GM20000 (cell line): Measurements from ENCODE around the gene GASK1B.

ENCODE experiments used
- DNase-seq: peaks from one replicate; pipeline ENCODE4 v3.0.0; 2012; ENCODE audit warnings: low spot score
- TF ChIP-seq, protein P1 (sequence below): IDR thresholded peaks from 2 replicates; pipeline ENCODE4 v1.5.1; 2012; ENCODE audit warnings: mild to moderate bottlenecking, control low read depth; ENCODE audit errors: extremely low read depth, missing control alignments

GASK1B gene

DNA sequence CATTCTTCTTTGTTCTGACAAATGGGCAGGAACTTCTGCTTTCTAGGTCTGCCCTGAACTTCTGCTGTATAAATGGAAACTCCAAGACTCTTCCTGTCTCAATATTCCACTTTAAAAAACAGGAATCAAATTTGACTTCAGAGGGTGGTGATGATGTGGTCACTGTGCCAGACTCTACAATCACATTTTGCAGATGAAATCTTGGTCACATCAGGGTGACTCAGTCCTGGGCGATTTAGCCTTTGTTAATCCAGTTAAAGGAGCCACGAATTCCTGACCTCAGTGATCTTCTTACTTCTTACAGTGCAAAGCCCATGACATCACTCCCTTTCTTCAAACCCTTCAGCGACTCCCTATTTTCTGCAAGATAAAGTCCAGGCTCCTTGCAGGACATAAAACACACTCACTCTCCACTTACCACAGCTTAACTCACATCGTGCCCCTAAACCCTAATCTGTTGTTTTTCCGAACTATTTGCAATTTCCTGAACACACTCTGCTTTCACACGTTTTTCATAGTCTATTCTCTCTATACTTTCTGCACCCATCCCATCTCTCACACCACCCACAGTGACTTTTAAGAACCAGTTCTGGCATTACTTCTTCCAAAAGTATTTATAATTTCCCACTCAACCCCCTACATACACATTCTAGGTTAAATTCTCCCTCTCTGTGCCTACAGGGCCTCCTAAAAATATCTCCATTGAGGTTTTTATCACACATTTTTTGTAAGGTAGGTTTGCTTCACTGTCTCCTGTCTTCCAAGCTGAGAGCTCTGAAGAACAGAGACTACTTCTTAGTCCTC, 11.1 kb downstream of the GASK1B start:
- no peak for DNase-seq
- TF ChIP-seq, protein P1, sequence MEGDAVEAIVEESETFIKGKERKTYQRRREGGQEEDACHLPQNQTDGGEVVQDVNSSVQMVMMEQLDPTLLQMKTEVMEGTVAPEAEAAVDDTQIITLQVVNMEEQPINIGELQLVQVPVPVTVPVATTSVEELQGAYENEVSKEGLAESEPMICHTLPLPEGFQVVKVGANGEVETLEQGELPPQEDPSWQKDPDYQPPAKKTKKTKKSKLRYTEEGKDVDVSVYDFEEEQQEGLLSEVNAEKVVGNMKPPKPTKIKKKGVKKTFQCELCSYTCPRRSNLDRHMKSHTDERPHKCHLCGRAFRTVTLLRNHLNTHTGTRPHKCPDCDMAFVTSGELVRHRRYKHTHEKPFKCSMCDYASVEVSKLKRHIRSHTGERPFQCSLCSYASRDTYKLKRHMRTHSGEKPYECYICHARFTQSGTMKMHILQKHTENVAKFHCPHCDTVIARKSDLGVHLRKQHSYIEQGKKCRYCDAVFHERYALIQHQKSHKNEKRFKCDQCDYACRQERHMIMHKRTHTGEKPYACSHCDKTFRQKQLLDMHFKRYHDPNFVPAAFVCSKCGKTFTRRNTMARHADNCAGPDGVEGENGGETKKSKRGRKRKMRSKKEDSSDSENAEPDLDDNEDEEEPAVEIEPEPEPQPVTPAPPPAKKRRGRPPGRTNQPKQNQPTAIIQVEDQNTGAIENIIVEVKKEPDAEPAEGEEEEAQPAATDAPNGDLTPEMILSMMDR, result no peak

DNA sequence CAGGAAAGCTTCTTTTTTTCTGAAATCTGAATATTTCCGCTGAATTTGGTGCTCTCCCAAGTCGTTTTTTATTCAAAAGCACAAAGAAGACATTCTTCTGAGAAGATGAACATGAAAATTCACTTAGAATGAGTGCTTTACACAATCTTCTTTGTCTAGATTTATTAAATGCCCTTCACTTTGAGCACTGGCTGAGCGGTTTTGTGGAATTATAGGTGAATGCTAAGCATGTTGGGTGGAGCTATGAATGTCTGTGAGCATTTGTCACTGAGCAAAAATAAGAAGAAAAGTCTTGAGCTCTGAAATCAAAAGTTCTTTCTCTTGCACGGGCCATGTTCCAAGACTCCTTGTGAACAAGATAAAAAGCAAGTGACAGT, 13.1 kb downstream of the GASK1B start:
- DNase-seq, result no peak
- TF ChIP-seq, protein P1, result no peak

DNA sequence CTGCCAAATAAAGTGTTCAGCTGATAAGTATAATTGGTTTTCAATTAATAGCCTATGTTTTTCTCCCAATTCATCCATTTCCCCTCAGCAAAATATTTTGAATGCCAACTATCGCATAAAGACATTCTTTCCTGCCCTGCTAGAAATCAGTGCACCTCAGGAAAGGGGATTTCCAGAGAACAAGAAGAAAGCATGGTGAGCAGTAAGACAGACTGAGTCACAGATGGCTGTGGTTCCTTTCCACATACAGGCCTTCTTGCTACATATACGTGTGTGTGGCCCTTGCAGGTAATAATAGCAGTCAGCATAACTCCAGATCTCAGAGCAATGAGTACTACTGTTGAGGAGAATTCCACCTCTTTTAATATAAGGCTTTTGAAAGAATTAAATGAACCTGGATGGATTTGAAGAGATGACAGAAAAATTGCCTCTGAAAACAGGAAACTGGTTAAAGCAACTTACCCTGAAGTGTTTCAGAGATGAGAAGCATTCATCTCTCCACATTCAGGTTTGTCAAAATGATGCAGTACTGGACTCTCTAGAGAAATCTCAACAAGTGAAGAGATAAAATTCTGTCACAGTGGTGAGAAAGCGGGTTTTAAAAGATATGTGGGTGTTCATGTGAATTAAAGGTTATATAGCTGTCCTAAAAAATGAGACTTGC, 13.6 kb downstream of the GASK1B start:
- no peak for DNase-seq

DNA sequence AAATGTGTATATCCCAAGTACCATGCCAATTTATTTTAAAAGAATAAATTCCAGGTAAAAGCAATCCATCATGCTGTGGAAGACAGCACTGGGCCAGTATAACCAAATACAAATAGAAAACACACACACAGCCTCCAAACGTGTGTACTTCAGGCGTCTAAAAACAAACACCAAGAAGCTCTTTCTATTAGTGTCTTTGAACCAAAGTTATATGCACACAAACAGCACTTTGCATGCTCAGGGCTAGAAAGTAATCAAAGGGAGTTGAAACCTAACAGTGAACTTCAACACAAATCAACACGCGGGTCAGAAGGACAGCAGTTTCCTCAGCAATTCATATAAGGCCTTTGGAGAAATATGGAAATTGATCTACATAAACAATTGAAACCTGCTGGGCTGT, 15.4 kb downstream of the GASK1B start:
- DNase-seq, result no peak
- TF ChIP-seq, protein P1, result no peak

More for the DNA sequence above, 13.6 kb downstream of the GASK1B start:
- TF ChIP-seq, protein P1, result no peak

DNA sequence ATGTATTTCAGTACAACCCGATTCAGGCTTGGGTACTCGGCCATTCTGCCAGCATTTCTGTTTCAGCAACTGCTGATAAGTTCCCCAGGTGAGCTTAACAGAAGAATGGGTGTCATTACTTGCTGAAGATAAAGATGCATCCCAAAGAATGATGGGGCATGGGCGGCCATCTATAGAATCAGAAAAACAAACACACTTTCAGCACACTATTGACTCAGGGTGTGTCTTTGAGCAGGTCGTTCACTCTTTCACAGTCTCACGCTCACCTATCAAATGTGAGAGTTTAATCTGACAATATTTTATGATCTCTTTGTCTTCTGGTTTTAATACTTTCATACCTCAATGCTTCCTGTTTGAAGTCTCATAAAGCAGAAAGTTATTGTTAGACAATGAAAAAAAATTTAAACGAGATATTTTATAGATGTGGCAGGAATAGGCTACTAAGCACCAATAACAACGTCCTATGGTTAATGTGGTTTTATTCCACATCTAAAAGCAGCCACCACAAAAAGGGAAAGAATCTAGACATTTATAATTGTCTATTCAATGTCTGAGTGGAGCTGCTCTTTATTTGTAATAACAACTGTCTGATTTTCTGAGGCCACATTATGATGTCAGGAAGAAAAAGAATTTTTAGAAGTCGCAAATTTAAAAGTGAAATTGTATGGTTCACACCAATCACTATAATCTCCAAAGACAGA, 17.0 kb downstream of the GASK1B start:
- TF ChIP-seq, protein P1, result no peak
- DNase-seq, result no peak

DNA sequence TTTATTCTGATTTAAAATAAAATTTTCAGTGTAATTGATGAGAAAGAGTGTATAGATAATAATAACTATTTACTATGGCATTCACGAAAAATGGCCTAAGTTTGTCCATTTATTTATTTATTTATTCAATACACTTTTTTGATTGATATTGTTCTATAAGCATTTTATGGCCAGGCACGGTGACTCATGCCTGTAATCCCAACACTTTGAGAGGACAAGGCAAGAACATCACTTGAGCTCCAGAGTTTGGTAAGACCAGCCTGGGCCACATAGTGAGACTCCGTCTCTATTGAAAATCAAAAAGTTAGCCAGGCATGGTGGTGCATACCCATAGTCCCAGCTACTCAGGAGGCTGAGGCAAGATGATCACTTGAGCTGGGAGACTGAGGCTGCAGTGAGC, 25.7 kb downstream of the GASK1B start:
- no peak for DNase-seq
- TF ChIP-seq, protein P1, result no peak

DNA sequence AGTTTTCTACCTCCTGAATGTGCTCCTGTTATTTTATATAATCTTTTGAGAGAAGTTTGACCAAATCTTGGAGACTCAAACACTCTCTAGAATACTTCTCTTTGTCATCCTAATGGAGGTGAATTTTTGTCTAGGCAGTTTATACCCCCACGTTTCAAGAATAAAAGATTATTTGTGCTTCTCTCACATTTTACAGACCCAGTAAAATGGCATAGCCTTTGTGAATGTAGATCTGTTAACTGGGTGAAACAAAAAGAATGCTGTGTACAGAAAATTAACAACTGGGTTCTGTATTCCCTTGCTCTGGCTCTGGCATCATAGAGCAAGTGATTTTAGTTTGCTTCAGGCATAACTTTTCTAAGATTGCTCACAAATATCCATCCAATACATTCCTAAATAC, 26.1 kb downstream of the GASK1B start:
- TF ChIP-seq, protein P1, result no peak

More for the DNA sequence above, 26.1 kb downstream of the GASK1B start:
- DNase-seq, result no peak
